Colonic mucosa (tissue), 4 donors: ENCODE measurements around the gene CD37. TPM values are rescaled to one million over a fixed set of nuclear protein-coding genes. Genes with fewer than 3 reads are reported as not detected.
"Not testable (repeated sequence)": the region's sequence is repeated elsewhere in the genome, so short reads cannot be mapped to it uniquely, and the experiment has no call there.

Experiments used
- DNase-seq: peaks from one replicate; pipeline ENCODE4 v3.0.0-alpha.2; 2020
- H3K27ac ChIP-seq: fragments of 200-600 bp; one replicate; pipeline ENCODE4 v1.8.0; 2021
- H3K27me3 ChIP-seq: fragments of 200-600 bp; one replicate; pipeline ENCODE4 v1.8.0; 2021
- H3K36me3 ChIP-seq: fragments of 200-600 bp; one replicate; pipeline ENCODE4 v1.8.0; 2021
- H3K4me1 ChIP-seq: fragments of 200-600 bp; one replicate; pipeline ENCODE4 v1.8.0; 2021; ENCODE audit warnings: mild to moderate bottlenecking
- H3K4me3 ChIP-seq: fragments of 200-600 bp; one replicate; pipeline ENCODE4 v1.8.0; 2021
- H3K9ac ChIP-seq, 2 donors: one replicate each; pipeline ENCODE4 v1.7.0; 2013; ENCODE audit warnings: control low read depth in 2 of 2, low read depth in 2 of 2, low read length in 2 of 2
- H3K9me3 ChIP-seq: fragments of 200-600 bp; one replicate; pipeline ENCODE4 v1.8.0; 2021
- CTCF ChIP-seq: fragments of 200-600 bp; IDR thresholded peaks from one replicate; pipeline ENCODE4 v1.8.0; 2022; ENCODE audit warnings: antibody characterized with exemption, mild to moderate bottlenecking
- intact Hi-C: fragments of 100-400 bp; cut with DNase I; formaldehyde crosslinking; loops from one replicate; pipeline ENCODE4 v1.14.1; 2022
- total RNA-seq, 2 donors: library from RNA; stranded (reverse); fragmentation: NEBNext Ultra II Directional in 1 of 2; extraction: Animal tissue kit (Norgen Biotek cat#: 25700) in 1 of 2; gene quantifications; one replicate each; pipeline ENCODE4 v1.2.1, GENCODE V29; 2021
- donor health status: healthy.
- donor health status: DM: no; HTN: no; CAD: no.
- donor health status: DM: no; HTN: no; CAD: no.

Gene CD37
- total RNA-seq, 2 donors from 2014 or later = 7.4 to 8.6 TPM

GRCh38 chr19:49326165-49326704 is 9.0 kb upstream of the CD37 start:
- peak; percentile 7 for DNase-seq
- no peak overlapping the region for H3K4me3 ChIP-seq
- no peak overlapping the region for H3K27ac ChIP-seq

GRCh38 chr19:49327878-49328544 is 7.2 kb upstream of the CD37 start:
- no peaks in the 10 kb centered on the region for H3K27me3 ChIP-seq
- H3K9me3 ChIP-seq = no peaks in the 10 kb centered on the region
- no peak overlapping the region for H3K9ac ChIP-seq
- TF ChIP-seq CTCF = peak; percentile 60
- H3K4me1 ChIP-seq = no peaks in the 10 kb centered on the region
- DNase-seq = peak; percentile 36
- no peaks in the 10 kb centered on the region for H3K36me3 ChIP-seq
- intact Hi-C loops = loop anchor here (10.0 kb wide), 1 partner anchor 103 kb away; no protein-coding TSS in a partner anchor
- H3K4me3 ChIP-seq = no peak overlapping the region
- no peak overlapping the region for H3K27ac ChIP-seq

More at GRCh38 chr19:49326165-49326704, 9.0 kb upstream of the CD37 start:
- H3K4me1 ChIP-seq = no peaks in the 10 kb centered on the region
- intact Hi-C loops = loop anchor here (10.0 kb wide), 1 partner anchor 101 kb away; no protein-coding TSS in a partner anchor
- no peaks in the 10 kb centered on the region for H3K36me3 ChIP-seq
- H3K9ac ChIP-seq = no peak overlapping the region
- no peaks in the 10 kb centered on the region for H3K9me3 ChIP-seq
- H3K27me3 ChIP-seq = no peaks in the 10 kb centered on the region
- no peak for TF ChIP-seq CTCF

- intact Hi-C loops = loop anchor here (10.0 kb wide), 1 partner anchor 104 kb away; no protein-coding TSS in a partner anchor
- H3K36me3 ChIP-seq = no peaks in the 10 kb centered on the region
- DNase-seq = no peak
- TF ChIP-seq CTCF = no peak
- no peak overlapping the region for H3K9ac ChIP-seq
- no peak overlapping the region for H3K27ac ChIP-seq
- H3K27me3 ChIP-seq = no peaks in the 10 kb centered on the region
- no peak overlapping the region for H3K4me3 ChIP-seq
- H3K9me3 ChIP-seq = no peaks in the 10 kb centered on the region
- H3K4me1 ChIP-seq = no peaks in the 10 kb centered on the region
Observed at GRCh38 chr19:49328741-49329140, 6.5 kb upstream of the CD37 start.

DNA sequence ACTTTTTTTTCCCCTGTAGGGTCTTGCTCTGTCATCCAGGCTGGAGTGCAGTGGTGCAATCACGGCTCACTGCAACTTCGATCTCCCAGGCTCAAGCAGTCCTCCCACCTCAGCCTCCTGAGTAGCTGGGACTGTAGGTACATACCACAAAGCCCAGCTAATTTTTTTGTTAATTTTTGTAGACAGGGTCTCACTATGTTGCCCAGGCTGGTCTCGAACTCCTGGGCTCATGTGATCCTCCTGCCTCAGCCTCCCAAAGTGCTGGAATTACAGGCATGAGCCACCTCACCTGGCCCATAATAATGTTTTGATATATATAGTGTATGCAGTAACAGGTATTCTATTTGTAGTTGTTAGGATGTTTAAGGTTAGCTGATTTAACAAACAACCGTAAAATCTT is 4.0 kb upstream of the CD37 start:
- DNase-seq, H3K27me3 ChIP-seq, H3K27ac ChIP-seq, intact Hi-C loops, H3K36me3 ChIP-seq, H3K4me3 ChIP-seq, H3K4me1 ChIP-seq, H3K9ac ChIP-seq, H3K9me3 ChIP-seq: not testable (repeated sequence)

GRCh38 chr19:49331616-49332055 is 3.6 kb upstream of the CD37 start:
- H3K4me3 ChIP-seq = no peak overlapping the region
- no peak overlapping the region for H3K27ac ChIP-seq
- no peaks in the 10 kb centered on the region for H3K9me3 ChIP-seq
- TF ChIP-seq CTCF = no peak
- peak; percentile 60 for DNase-seq
- H3K27me3 ChIP-seq = no peaks in the 10 kb centered on the region
- H3K9ac ChIP-seq = no peak overlapping the region
- no peaks in the 10 kb centered on the region for H3K4me1 ChIP-seq
- H3K36me3 ChIP-seq = no peaks in the 10 kb centered on the region
- intact Hi-C loops = no loop called here

- H3K9ac ChIP-seq, H3K36me3 ChIP-seq, H3K27me3 ChIP-seq, intact Hi-C loops, H3K4me3 ChIP-seq, H3K27ac ChIP-seq, H3K4me1 ChIP-seq, H3K9me3 ChIP-seq, DNase-seq: not testable (repeated sequence)
Observed at GRCh38 chr19:49332691-49333417, 2.4 kb upstream of the CD37 start.
